Measurements from ENCODE around the gene RAB10. TPM values are rescaled to one million over a fixed set of nuclear protein-coding genes. Genes with fewer than 3 reads are reported as not detected.
"Not testable (repeated sequence)": the region's sequence is repeated elsewhere in the genome, so short reads cannot be mapped to it uniquely, and the experiment has no call there.

The RAB10 gene
- total RNA-seq, 1 donor from 2014 or later, result 86.5 TPM

- H3K4me3 Mint-ChIP-seq, result no peak overlapping the region
- TF ChIP-seq CTCF (IDR thresholded peaks at IDR 0.05; ENCODE audit: unreplicated experiment), result no peak
- H3K9me3 Mint-ChIP-seq, result peaks cover 6% of the 10 kb centered on the region
- H3K27ac Mint-ChIP-seq, result no peak overlapping the region
- H3K27me3 Mint-ChIP-seq (ENCODE audit: low read depth), result no peaks in the 10 kb centered on the region
- no peak for DNase-seq (ENCODE audit: low spot score in 2 of 2, unreplicated experiment in 2 of 2)
- no peaks in the 10 kb centered on the region for H3K36me3 Mint-ChIP-seq
- peaks cover 23% of the 10 kb centered on the region for H3K4me1 Mint-ChIP-seq
Observed at GRCh38 chr2:26010943-26011342, 22.9 kb upstream of the RAB10 start.

GRCh38 chr2:26011609-26011989 lies 22.3 kb upstream of the RAB10 start:
- H3K27me3 Mint-ChIP-seq (ENCODE audit: low read depth), result no peaks in the 10 kb centered on the region
- H3K4me3 Mint-ChIP-seq, result no peak overlapping the region
- TF ChIP-seq CTCF (IDR thresholded peaks at IDR 0.05; ENCODE audit: unreplicated experiment), result no peak
- no peaks in the 10 kb centered on the region for H3K36me3 Mint-ChIP-seq
- peaks cover 23% of the 10 kb centered on the region for H3K4me1 Mint-ChIP-seq
- peaks cover 6% of the 10 kb centered on the region for H3K9me3 Mint-ChIP-seq
- H3K27ac Mint-ChIP-seq, result peak overlapping the region; percentile 62
- DNase-seq (ENCODE audit: low spot score in 2 of 2, unreplicated experiment in 2 of 2), result no peak

GRCh38 chr2:26011990-26012856 lies 21.7 kb upstream of the RAB10 start:
- H3K9me3 Mint-ChIP-seq, result peaks cover 6% of the 10 kb centered on the region
- TF ChIP-seq CTCF (IDR thresholded peaks at IDR 0.05; ENCODE audit: unreplicated experiment), result no peak
- no peaks in the 10 kb centered on the region for H3K36me3 Mint-ChIP-seq
- no peak overlapping the region for H3K4me3 Mint-ChIP-seq
- H3K4me1 Mint-ChIP-seq, result peaks cover 23% of the 10 kb centered on the region
- peak overlapping the region; percentile 72 for H3K27ac Mint-ChIP-seq
- no peak for DNase-seq (ENCODE audit: low spot score in 2 of 2, unreplicated experiment in 2 of 2)
- no peaks in the 10 kb centered on the region for H3K27me3 Mint-ChIP-seq (ENCODE audit: low read depth)

- H3K9me3 Mint-ChIP-seq, result peaks cover 6% of the 10 kb centered on the region
- peaks cover 29% of the 10 kb centered on the region for H3K4me1 Mint-ChIP-seq
- H3K27me3 Mint-ChIP-seq (ENCODE audit: low read depth), result no peaks in the 10 kb centered on the region
- peak overlapping the region; percentile 15 for H3K27ac Mint-ChIP-seq
- TF ChIP-seq CTCF (IDR thresholded peaks at IDR 0.05; ENCODE audit: unreplicated experiment), result no peak
- no peak overlapping the region for H3K4me3 Mint-ChIP-seq
- no peak for DNase-seq (ENCODE audit: low spot score in 2 of 2, unreplicated experiment in 2 of 2)
- no peaks in the 10 kb centered on the region for H3K36me3 Mint-ChIP-seq
Observed at GRCh38 chr2:26013668-26014067, 20.2 kb upstream of the RAB10 start.

- peaks cover 29% of the 10 kb centered on the region for H3K4me1 Mint-ChIP-seq
- H3K9me3 Mint-ChIP-seq, result no peaks in the 10 kb centered on the region
- no peak overlapping the region for H3K27ac Mint-ChIP-seq
- no peaks in the 10 kb centered on the region for H3K36me3 Mint-ChIP-seq
- H3K4me3 Mint-ChIP-seq, result no peak overlapping the region
- no peak for DNase-seq (ENCODE audit: low spot score in 2 of 2, unreplicated experiment in 2 of 2)
- no peaks in the 10 kb centered on the region for H3K27me3 Mint-ChIP-seq (ENCODE audit: low read depth)
- TF ChIP-seq CTCF (IDR thresholded peaks at IDR 0.05; ENCODE audit: unreplicated experiment), result no peak
Observed at GRCh38 chr2:26016012-26016705, 17.7 kb upstream of the RAB10 start.

GRCh38 chr2:26016706-26017045 lies 17.2 kb upstream of the RAB10 start:
- not testable (repeated sequence) for H3K9me3 Mint-ChIP-seq

More at GRCh38 chr2:26016706-26017045, 17.2 kb upstream of the RAB10 start:
- peaks cover 24% of the 10 kb centered on the region for H3K4me1 Mint-ChIP-seq
- not testable (repeated sequence) for H3K27ac Mint-ChIP-seq; DNase-seq (ENCODE audit: low spot score in 2 of 2, unreplicated experiment in 2 of 2); H3K27me3 Mint-ChIP-seq (ENCODE audit: low read depth); H3K36me3 Mint-ChIP-seq; H3K4me3 Mint-ChIP-seq

Measured in mesothelial cell of epicardium (in vitro differentiated cells).